AG04450 (cell line): Measurements from ENCODE around the gene RUVBL2. TPM values are rescaled to one million over a fixed set of nuclear protein-coding genes. Genes with fewer than 3 reads are reported as not detected.

Source experiments
- CTCF ChIA-PET: fragments of 300-600, 350-600 bp; formaldehyde crosslinking; extraction: SDS; loops from one replicate; lab custom pipeline; 2022; ENCODE audit warnings: antibody characterized with exemption, inconsistent platforms; lab: Charles Lee
- POLR2A ChIA-PET: fragments of 350-600 bp; formaldehyde crosslinking; extraction: SDS; loops from one replicate; lab custom pipeline; 2021; ENCODE audit warnings: antibody characterized with exemption, inconsistent platforms; lab: Yijun Ruan, JAX
- DNase-seq: peaks from one replicate; pipeline ENCODE4 v3.0.0-alpha.2; 2011; ENCODE audit warnings: low read depth, low spot score
- H3K27ac ChIP-seq: one replicate; pipeline ENCODE4 v1.5.1; 2012; ENCODE audit warnings: low read depth, low read length, control low read depth
- H3K27me3 ChIP-seq: one replicate; pipeline ENCODE4 v1.6.0; 2012; ENCODE audit warnings: low read length; ENCODE audit not compliant: control insufficient read depth, insufficient read depth
- H3K4me3 ChIP-seq: 2 replicates; pipeline ENCODE4 v1.5.1; 2011; ENCODE audit warnings: mild to moderate bottlenecking, low read depth, low read length, control low read depth
- H3K9me3 ChIP-seq: 2 replicates; pipeline ENCODE4 v1.5.1; 2012; ENCODE audit warnings: low read length; ENCODE audit not compliant: control insufficient read depth, insufficient read depth
- polyA plus RNA-seq: library from polyadenylated mRNA; depleted of rRNA; stranded (reverse); fragments of >200 nt; gene quantifications from 2 replicates; pipeline ENCODE4 v1.2.3, GENCODE V29; 2011
- TF ChIP-seq, protein P1 (sequence below): IDR thresholded peaks from 2 replicates; pipeline ENCODE4 v1.5.1; 2011; ENCODE audit warnings: low read depth, low read length, control low read depth, inconsistent platforms

Gene RUVBL2
- polyA plus RNA-seq, 1 experiment: 107 TPM

DNA sequence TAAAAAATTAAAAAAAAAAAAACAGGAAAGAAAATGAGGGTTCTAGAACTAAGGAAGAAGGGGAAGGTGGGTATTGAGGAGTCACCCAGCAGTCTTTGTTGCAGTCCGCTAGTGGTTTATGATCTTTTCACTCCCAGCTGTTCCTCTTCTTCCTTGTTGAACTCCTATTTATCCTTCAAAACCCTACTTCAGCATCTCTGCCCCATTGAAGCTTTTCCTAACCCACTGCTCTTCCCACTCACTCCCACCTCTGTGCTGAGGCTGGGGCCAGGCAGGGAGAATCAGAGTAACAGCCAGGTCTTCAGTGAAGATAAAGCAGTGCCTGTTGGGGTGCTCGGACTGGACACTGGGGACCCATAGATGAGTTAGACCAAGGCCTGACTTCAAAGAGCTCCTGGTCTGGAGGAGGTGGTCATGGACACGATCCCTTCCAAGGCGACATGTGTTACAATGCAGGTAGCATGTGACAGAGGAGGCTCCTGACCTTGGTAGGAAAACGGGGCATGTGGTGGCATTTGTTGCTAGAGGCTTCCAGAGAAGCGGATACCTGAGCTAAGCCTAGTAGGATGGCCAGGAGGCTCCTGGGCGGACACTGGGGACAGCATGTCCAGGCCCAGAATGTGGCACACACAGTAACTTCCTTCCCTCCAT lies 11.4 kb downstream of the RUVBL2 start:
- ChIA-PET CTCF (interaction anchor here (2.2 kb wide), 1 partner anchor 11 kb away, joined by 15 read pairs; the partner anchor contains the start of genes GYS1 and RUVBL2), POLR2A (interaction anchor here (1.1 kb wide), 1 partner anchor 12 kb away, joined by 3 read pairs; the partner anchor contains the start of gene GYS1)
- no peak overlapping the region for H3K4me3 ChIP-seq
- no peak overlapping the region for H3K27ac ChIP-seq
- TF ChIP-seq, protein P1, sequence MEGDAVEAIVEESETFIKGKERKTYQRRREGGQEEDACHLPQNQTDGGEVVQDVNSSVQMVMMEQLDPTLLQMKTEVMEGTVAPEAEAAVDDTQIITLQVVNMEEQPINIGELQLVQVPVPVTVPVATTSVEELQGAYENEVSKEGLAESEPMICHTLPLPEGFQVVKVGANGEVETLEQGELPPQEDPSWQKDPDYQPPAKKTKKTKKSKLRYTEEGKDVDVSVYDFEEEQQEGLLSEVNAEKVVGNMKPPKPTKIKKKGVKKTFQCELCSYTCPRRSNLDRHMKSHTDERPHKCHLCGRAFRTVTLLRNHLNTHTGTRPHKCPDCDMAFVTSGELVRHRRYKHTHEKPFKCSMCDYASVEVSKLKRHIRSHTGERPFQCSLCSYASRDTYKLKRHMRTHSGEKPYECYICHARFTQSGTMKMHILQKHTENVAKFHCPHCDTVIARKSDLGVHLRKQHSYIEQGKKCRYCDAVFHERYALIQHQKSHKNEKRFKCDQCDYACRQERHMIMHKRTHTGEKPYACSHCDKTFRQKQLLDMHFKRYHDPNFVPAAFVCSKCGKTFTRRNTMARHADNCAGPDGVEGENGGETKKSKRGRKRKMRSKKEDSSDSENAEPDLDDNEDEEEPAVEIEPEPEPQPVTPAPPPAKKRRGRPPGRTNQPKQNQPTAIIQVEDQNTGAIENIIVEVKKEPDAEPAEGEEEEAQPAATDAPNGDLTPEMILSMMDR: no peak
- DNase-seq: no peak
- H3K9me3 ChIP-seq: no peaks in the 10 kb centered on the region; the same call in 1 of the 2 replicates
- H3K27me3 ChIP-seq: no peaks in the 10 kb centered on the region

DNA sequence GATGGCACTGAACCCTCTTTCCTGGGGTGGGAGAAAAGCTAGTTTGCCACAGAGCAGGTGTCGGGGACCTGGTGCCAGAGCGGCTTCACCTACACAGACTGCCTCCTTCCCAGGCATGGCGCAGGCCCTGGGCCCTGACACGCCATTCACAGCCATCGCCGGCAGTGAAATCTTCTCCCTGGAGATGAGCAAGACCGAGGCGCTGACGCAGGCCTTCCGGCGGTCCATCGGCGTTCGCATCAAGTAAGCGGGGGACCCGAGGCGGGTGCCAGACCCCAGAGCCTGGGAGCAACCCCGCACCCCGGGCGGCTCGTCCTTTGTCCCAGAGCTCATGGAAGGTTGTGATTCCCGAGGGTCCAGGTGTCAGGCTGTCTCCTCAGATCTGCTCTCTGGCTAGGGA lies 13.2 kb downstream of the RUVBL2 start:
- no peak for DNase-seq
- POLR2A ChIA-PET: interaction anchor here (1.0 kb wide), 1 partner anchor 15 kb away, joined by 4 read pairs; no protein-coding TSS in a partner anchor
- no peak overlapping the region for H3K4me3 ChIP-seq
- H3K9me3 ChIP-seq: no peaks in the 10 kb centered on the region; the same call in 1 of the 2 replicates
- CTCF ChIA-PET: no interaction called here
- TF ChIP-seq, protein P1: no peak
- H3K27ac ChIP-seq: no peak overlapping the region
- no peaks in the 10 kb centered on the region for H3K27me3 ChIP-seq

DNA sequence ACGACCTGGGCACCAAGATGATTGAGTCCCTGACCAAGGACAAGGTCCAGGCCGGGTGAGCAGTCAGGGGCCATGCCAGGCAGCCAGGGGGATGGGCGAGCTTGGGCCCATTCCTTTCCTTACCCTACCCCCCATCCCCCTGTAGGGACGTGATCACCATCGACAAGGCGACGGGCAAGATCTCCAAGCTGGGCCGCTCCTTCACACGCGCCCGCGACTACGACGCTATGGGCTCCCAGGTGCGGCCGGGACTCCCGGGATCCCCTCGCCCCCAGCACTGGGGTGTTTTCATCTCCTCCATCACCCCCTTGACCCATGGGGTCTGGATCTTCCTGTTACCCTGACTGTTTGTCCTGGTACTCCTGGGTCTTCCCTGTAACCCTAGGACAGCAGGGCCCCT lies 16.1 kb downstream of the RUVBL2 start:
- CTCF ChIA-PET: interaction anchor here (1.0 to 2.9 kb wide), 4 partner anchors 10 to 137 kb away, joined by 3 to 30 read pairs (median 10); partner anchors contain the start of genes GYS1 and RUVBL2
- DNase-seq: no peak

DNA sequence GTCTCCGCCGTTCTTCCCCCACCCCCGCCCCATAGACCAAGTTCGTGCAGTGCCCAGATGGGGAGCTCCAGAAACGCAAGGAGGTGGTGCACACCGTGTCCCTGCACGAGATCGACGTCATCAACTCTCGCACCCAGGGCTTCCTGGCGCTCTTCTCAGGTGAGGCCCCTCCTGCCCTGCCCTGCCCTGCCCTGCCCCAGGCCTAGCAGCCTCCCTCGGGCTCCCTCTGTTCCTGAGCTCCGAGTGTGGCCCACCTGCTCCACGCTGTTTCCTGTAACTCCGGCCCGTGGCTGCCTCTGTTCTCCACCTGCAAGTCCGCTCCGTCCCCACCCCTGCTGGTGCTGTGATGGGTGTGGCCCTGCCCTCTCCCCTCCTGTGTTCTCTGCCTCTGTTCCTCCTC lies 16.8 kb downstream of the RUVBL2 start:
- Histone ChIP-seq H3K27ac (no peak overlapping the region), H3K27me3 (no peaks in the 10 kb centered on the region), H3K4me3 (no peak overlapping the region), H3K9me3 (no peaks in the 10 kb centered on the region; the same call in 1 of the 2 replicates)
- TF ChIP-seq, protein P1: no peak
- POLR2A ChIA-PET: no interaction called here
- CTCF ChIA-PET: interaction anchor here (1.2 to 2.2 kb wide), 2 partner anchors 11 to 17 kb away, joined by 4 to 14 read pairs; partner anchors contain the start of genes GYS1 and RUVBL2
- no peak for DNase-seq

More for the DNA sequence above, 16.1 kb downstream of the RUVBL2 start:
- Histone ChIP-seq H3K27ac (no peak overlapping the region), H3K4me3 (no peak overlapping the region), H3K9me3 (no peaks in the 10 kb centered on the region; the same call in 1 of the 2 replicates), H3K27me3 (no peaks in the 10 kb centered on the region)
- TF ChIP-seq, protein P1: no peak
- POLR2A ChIA-PET: no interaction called here

DNA sequence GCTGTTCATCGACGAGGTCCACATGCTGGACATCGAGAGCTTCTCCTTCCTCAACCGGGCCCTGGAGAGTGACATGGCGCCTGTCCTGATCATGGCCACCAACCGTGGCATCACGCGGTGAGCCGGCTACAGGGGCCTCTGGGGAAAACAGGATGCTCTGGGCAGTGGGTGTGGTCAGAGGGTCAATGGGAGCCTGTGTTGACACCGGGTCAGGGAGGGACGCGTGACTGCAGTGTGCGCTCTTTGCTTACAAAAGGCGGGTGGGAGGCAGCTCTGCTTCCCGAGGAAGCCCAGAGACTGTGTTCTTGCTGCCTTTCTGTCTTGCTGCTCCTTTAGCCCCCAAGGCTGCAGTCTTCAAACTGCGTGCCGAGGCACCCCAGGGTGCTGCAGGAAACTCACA lies 17.5 kb downstream of the RUVBL2 start:
- CTCF ChIA-PET: interaction anchor here (1.2 kb wide), 1 partner anchor 11 kb away, joined by 4 read pairs; no protein-coding TSS in a partner anchor
- Histone ChIP-seq H3K27ac (no peak overlapping the region), H3K9me3 (no peaks in the 10 kb centered on the region; the same call in 1 of the 2 replicates), H3K4me3 (no peak overlapping the region), H3K27me3 (no peaks in the 10 kb centered on the region)
- DNase-seq: no peak
- POLR2A ChIA-PET: no interaction called here
- TF ChIP-seq, protein P1: no peak
